Cortex of kidney (tissue), 1 donor: ENCODE data around the gene PEA15.

Source experiments
- DNase-seq: peaks from one replicate; lab custom pipeline; 2025; lab: John Stamatoyannopoulos, UW

Gene PEA15

GRCh38 chr1:160208557-160209320, 3.6 kb downstream of the PEA15 start:
- DNase-seq, result no peak

- DNase-seq, result no peak
Observed at GRCh38 chr1:160209321-160210046, 4.3 kb downstream of the PEA15 start.

- DNase-seq, result no peak
Observed at GRCh38 chr1:160210561-160210960, 5.4 kb downstream of the PEA15 start.

GRCh38 chr1:160211046-160211790, 6.0 kb downstream of the PEA15 start:
- no peak for DNase-seq

GRCh38 chr1:160214481-160215140, 9.4 kb downstream of the PEA15 start:
- no peak for DNase-seq

- DNase-seq, result no peak
Observed at GRCh38 chr1:160216301-160216700, 11.1 kb downstream of the PEA15 start.

- DNase-seq, result no peak
Observed at GRCh38 chr1:160217481-160218051, 12.4 kb downstream of the PEA15 start.

GRCh38 chr1:160219062-160219929, 14.1 kb downstream of the PEA15 start:
- no peak for DNase-seq

GRCh38 chr1:160220301-160220700, 15.1 kb downstream of the PEA15 start:
- DNase-seq, result no peak

GRCh38 chr1:160221089-160221488, 15.9 kb downstream of the PEA15 start:
- DNase-seq, result no peak

- no peak for DNase-seq
Observed at GRCh38 chr1:160222546-160222945, 17.4 kb downstream of the PEA15 start.

- DNase-seq, result no peak
Observed at GRCh38 chr1:160224606-160225005, 19.4 kb downstream of the PEA15 start.

- no peak for DNase-seq
Observed at GRCh38 chr1:160225345-160225744, 20.2 kb downstream of the PEA15 start.

- DNase-seq, result no peak
Observed at GRCh38 chr1:160226623-160227022, 21.4 kb downstream of the PEA15 start.

GRCh38 chr1:160227034-160227433, 21.9 kb downstream of the PEA15 start:
- no peak for DNase-seq

GRCh38 chr1:160227561-160227960, 22.4 kb downstream of the PEA15 start:
- no peak for DNase-seq

- DNase-seq, result no peak
Observed at GRCh38 chr1:160228431-160228830, 23.2 kb downstream of the PEA15 start.

GRCh38 chr1:160232911-160233310, 27.7 kb downstream of the PEA15 start:
- no peak for DNase-seq

GRCh38 chr1:160236806-160237205, 31.6 kb downstream of the PEA15 start:
- DNase-seq, result no peak

GRCh38 chr1:160237558-160237957, 32.4 kb downstream of the PEA15 start:
- DNase-seq, result no peak

GRCh38 chr1:160238408-160238807, 33.2 kb downstream of the PEA15 start:
- DNase-seq, result no peak
